ENCODE measurements around the gene SERINC4.

SERINC4 gene

GRCh38 chr15:43795997-43796396 lies 4.0 kb downstream of the SERINC4 start:
- DNase-seq = no peak

- DNase-seq = no peak
Observed at GRCh38 chr15:43795197-43795596, 4.8 kb downstream of the SERINC4 start.

- DNase-seq = no peak
Observed at GRCh38 chr15:43794269-43795037, 5.6 kb downstream of the SERINC4 start.

GRCh38 chr15:43793647-43794046 lies 6.4 kb downstream of the SERINC4 start:
- no peak for DNase-seq

GRCh38 chr15:43792761-43793476 lies 7.1 kb downstream of the SERINC4 start:
- no peak for DNase-seq

GRCh38 chr15:43791993-43792760 lies 7.8 kb downstream of the SERINC4 start, which contains the start of gene SERF2:
Gene SERF2 (plus strand): TSS chr15:43792320. CDS start chr15:43792377, 57 bp downstream.
- peak; percentile 89 for DNase-seq

GRCh38 chr15:43789409-43789808 lies 10.6 kb downstream of the SERINC4 start:
- no peak for DNase-seq

GRCh38 chr15:43779016-43779415 lies 21.0 kb downstream of the SERINC4 start:
- no peak for DNase-seq

- peak; percentile 24 for DNase-seq
Observed at GRCh38 chr15:43777267-43777914, 22.6 kb downstream of the SERINC4 start.

- DNase-seq = peak; percentile 16
Observed at GRCh38 chr15:43776718-43777266, 23.2 kb downstream of the SERINC4 start, which contains the start of gene ELL3. Gene ELL3 (minus strand): TSS chr15:43776966. CDS start chr15:43776901, 65 bp downstream.

- peak; percentile 50 for DNase-seq
Observed at GRCh38 chr15:43776101-43776717, 23.8 kb downstream of the SERINC4 start.

- DNase-seq = peak; percentile 16
Observed at GRCh38 chr15:43775411-43775965, 24.5 kb downstream of the SERINC4 start.

- DNase-seq = no peak
Observed at GRCh38 chr15:43774062-43774461, 26.0 kb downstream of the SERINC4 start.

- DNase-seq = no peak
Observed at GRCh38 chr15:43772624-43773023, 27.4 kb downstream of the SERINC4 start.

- no peak for DNase-seq
Observed at GRCh38 chr15:43771816-43772215, 28.2 kb downstream of the SERINC4 start.

GRCh38 chr15:43769584-43770228 lies 30.3 kb downstream of the SERINC4 start:
- DNase-seq = no peak

GRCh38 chr15:43763819-43764446 lies 36.1 kb downstream of the SERINC4 start:
- DNase-seq = no peak

GRCh38 chr15:43762824-43763223 lies 37.2 kb downstream of the SERINC4 start:
- DNase-seq = no peak

GRCh38 chr15:43751885-43752284 lies 48.1 kb downstream of the SERINC4 start:
- DNase-seq = no peak

GRCh38 chr15:43749690-43750345 lies 50.2 kb downstream of the SERINC4 start:
- no peak for DNase-seq

All from NCI-H2107 (cell line).